BJ (cell line): ENCODE results near the gene DNAH12. TPM values are rescaled to one million over a fixed set of nuclear protein-coding genes. Genes with fewer than 3 reads are reported as not detected.

Experiments used
- CTCF ChIA-PET: fragments of 350-600 bp; formaldehyde crosslinking; extraction: SDS; loops from one replicate; lab custom pipeline; 2021; ENCODE audit warnings: antibody characterized with exemption, inconsistent platforms; lab: Yijun Ruan, JAX
- POLR2A ChIA-PET: fragments of 300-600 bp; sonication (Branson Sonifier 250); formaldehyde crosslinking; extraction: SDS; loops from one replicate; lab custom pipeline; 2021; ENCODE audit warnings: antibody characterized with exemption; lab: Charles Lee
- DNase-seq: peaks from one replicate; pipeline ENCODE4 v3.0.0-alpha.2; 2011; ENCODE audit warnings: low read depth
- H3K27me3 ChIP-seq: 2 replicates; pipeline ENCODE4 v1.6.0; 2011; ENCODE audit warnings: low read length; ENCODE audit not compliant: control insufficient read depth, insufficient read depth
- H3K36me3 ChIP-seq: 2 replicates; pipeline ENCODE4 v1.5.1; 2011; ENCODE audit warnings: low read length; ENCODE audit not compliant: control insufficient read depth, insufficient read depth
- H3K4me3 ChIP-seq: 2 replicates; pipeline ENCODE4 v1.5.1; 2011; ENCODE audit warnings: low read depth, mild to moderate bottlenecking, control low read depth, low read length
- polyA plus RNA-seq: library from polyadenylated mRNA; depleted of rRNA; stranded (reverse); fragments of >200 nt; gene quantifications from 2 replicates; pipeline ENCODE4 v1.2.3, GENCODE V29; 2011
- TF ChIP-seq, protein P1 (sequence below): IDR thresholded peaks from 2 replicates; pipeline ENCODE4 v1.5.1; 2011; ENCODE audit warnings: low read depth, mild to moderate bottlenecking, control low read depth, inconsistent platforms, low read length, moderate library complexity; ENCODE audit not compliant: insufficient read depth

Gene DNAH12
- polyA plus RNA-seq, 1 experiment: not detected

DNA sequence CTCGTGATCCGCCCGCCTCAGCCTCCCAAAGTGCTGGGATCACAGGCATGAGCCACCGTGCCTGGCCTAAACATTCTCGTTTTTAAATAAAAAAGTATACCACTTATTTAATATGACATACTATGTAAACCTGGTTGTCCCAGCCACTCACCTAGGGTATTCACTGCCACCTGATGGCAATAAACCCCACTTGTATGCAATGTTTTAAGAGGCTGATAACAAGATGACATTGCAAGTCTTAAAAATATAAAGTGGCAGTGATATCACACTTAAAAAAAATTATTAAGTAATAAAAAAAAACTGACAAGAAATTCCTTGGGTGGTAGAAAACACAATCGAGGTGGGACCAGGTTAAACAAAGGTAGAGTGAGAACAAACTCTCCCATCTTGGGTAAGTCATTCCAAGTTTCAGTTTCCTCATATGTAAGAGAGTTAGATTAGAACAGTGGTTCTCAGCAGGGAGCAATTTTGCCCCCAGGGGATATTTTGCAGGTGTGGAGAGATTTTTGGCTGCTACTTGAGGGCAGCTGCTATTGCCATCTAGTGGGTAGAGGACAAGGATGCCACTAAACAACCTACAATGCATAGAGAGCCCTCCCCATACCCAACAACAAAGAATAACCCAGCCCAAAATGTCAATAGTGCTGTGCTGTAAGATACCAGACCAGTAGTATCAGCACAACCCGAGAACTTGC, 38.5 kb upstream of the DNAH12 start:
- no peaks in the 10 kb centered on the region for H3K27me3 ChIP-seq
- peaks cover 11% of the 10 kb centered on the region for H3K36me3 ChIP-seq

DNA sequence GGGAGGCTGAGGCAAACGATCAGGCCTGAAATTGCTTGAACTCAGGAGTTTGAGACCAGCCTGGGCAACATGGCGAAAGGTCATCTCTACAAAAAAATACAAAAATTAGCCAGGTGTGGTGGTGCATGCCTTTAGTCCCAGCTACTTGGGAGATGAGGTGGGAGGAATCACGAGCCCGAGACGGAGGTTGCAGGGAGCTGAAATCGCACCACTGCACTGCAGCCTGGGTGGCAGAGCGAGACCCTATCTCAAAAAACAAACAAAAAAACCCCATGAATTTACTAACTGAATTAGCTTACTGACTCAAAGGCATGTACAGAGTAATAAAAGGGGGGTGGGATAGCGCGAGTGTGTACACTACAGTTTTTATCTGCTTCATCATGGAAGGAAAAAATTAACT, 33.7 kb upstream of the DNAH12 start:
- Histone ChIP-seq H3K4me3 (no peak overlapping the region), H3K27me3 (no peaks in the 10 kb centered on the region), H3K36me3 (peaks cover 19% of the 10 kb centered on the region)
- ChIA-PET POLR2A (interaction anchor here (0.6 kb wide), 1 partner anchor 289 kb away, joined by 4 read pairs; no protein-coding TSS in a partner anchor), CTCF (no interaction called here)
- no peak for DNase-seq
- TF ChIP-seq, protein P1, sequence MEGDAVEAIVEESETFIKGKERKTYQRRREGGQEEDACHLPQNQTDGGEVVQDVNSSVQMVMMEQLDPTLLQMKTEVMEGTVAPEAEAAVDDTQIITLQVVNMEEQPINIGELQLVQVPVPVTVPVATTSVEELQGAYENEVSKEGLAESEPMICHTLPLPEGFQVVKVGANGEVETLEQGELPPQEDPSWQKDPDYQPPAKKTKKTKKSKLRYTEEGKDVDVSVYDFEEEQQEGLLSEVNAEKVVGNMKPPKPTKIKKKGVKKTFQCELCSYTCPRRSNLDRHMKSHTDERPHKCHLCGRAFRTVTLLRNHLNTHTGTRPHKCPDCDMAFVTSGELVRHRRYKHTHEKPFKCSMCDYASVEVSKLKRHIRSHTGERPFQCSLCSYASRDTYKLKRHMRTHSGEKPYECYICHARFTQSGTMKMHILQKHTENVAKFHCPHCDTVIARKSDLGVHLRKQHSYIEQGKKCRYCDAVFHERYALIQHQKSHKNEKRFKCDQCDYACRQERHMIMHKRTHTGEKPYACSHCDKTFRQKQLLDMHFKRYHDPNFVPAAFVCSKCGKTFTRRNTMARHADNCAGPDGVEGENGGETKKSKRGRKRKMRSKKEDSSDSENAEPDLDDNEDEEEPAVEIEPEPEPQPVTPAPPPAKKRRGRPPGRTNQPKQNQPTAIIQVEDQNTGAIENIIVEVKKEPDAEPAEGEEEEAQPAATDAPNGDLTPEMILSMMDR: no peak

More for the DNA sequence above, 38.5 kb upstream of the DNAH12 start:
- CTCF ChIA-PET: no interaction called here
- POLR2A ChIA-PET: interaction anchor here (0.5 kb wide), 1 partner anchor 13 kb away, joined by 4 read pairs; no protein-coding TSS in a partner anchor
- TF ChIP-seq, protein P1: no peak
- DNase-seq: no peak
- no peak overlapping the region for H3K4me3 ChIP-seq

DNA sequence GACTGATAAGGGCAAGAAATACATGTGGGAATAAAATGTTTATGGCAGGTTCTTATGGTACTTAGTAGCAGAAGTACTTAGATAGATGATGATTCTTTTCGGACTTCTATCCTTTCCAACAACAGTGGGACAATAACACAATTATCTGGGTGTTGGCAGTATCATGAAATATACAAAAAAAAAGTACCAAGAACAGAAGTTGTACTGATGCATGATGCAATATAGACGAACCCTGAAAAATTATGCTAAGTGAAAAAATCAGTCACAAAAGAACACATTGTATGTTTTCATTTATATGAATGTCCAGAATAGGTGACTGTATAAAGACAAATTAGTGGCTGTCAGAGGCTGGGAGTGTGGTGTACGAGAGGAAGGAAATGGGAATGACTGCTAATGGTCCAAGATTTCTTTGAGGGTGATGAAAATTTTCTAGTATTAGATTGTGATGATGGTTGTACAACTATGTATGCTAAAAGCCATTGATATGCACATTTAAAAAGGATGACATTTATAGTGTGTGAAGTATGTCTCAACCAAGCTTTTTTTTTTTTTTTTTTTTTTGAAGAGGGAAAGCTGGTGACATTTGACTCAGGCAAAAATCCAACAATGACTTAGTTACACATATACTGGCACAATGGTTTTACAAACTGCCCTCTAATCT, 32.0 kb upstream of the DNAH12 start:
- TF ChIP-seq, protein P1: no peak
- Histone ChIP-seq H3K4me3 (no peak overlapping the region), H3K36me3 (peaks cover 17% of the 10 kb centered on the region), H3K27me3 (no peaks in the 10 kb centered on the region)
- DNase-seq: no peak
- ChIA-PET CTCF (no interaction called here), POLR2A (no interaction called here)

DNA sequence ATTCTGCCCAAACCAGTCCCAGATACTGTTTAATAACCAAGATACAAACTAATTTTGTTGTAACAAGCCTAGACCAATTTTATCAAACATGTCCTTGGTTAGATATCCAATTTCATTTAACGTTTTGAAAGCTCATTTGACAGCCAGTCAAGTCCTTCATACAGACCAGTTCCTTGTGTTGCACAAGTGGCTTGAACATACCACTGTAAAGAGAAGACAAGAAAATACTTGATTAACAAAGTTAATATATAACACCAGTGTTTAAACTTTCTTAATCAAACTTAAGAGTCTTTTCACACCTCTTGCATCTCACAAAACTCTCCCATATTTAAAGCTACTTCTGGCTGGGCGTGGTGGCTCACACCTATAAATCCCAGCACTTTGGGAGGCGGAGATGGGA, 28.0 kb upstream of the DNAH12 start:
- CTCF ChIA-PET: no interaction called here
- Histone ChIP-seq H3K27me3 (no peaks in the 10 kb centered on the region), H3K36me3 (peaks cover 13% of the 10 kb centered on the region), H3K4me3 (no peak overlapping the region)
- POLR2A ChIA-PET: no interaction called here
- TF ChIP-seq, protein P1: no peak
- DNase-seq: no peak

DNA sequence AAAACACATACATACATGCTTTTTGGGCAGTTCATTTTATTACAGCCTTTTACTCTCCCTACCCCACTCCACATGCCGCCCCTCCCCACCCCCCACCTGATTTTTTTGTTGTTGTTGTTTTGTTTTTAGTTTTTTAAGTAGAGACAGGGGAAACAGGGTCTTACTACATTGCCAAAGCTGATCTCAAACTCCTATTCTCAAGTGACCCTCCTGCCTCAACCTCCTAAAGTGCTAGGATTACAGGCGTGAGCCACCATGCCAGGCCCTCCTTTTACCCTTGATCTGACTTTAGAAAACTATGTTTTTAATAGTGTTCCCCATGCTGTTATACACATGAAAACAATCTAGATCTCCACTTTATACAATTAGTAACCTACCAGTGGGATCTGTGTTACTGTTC, 26.7 kb upstream of the DNAH12 start:
- peaks cover 11% of the 10 kb centered on the region for H3K36me3 ChIP-seq
- H3K4me3 ChIP-seq: no peak overlapping the region
- ChIA-PET POLR2A (no interaction called here), CTCF (no interaction called here)
- no peaks in the 10 kb centered on the region for H3K27me3 ChIP-seq
- TF ChIP-seq, protein P1: no peak
- DNase-seq: no peak
